Stimulated activated CD4-positive, alpha-beta T cell treated with anti-CD3 and anti-CD28 coated beads, Interleukin-1b, Interleukin-23, amount 100 ng/mL, for 24 hours (primary cell): ENCODE results near the gene TUBB.

Experiments used
- DNase-seq, 4 experiments: peaks; one replicate each; pipeline ENCODE4 v3.0.0-alpha.2; 2020; ENCODE audit warnings: low read depth in 4 of 4, low spot score in 1 of 4

TUBB gene

DNA sequence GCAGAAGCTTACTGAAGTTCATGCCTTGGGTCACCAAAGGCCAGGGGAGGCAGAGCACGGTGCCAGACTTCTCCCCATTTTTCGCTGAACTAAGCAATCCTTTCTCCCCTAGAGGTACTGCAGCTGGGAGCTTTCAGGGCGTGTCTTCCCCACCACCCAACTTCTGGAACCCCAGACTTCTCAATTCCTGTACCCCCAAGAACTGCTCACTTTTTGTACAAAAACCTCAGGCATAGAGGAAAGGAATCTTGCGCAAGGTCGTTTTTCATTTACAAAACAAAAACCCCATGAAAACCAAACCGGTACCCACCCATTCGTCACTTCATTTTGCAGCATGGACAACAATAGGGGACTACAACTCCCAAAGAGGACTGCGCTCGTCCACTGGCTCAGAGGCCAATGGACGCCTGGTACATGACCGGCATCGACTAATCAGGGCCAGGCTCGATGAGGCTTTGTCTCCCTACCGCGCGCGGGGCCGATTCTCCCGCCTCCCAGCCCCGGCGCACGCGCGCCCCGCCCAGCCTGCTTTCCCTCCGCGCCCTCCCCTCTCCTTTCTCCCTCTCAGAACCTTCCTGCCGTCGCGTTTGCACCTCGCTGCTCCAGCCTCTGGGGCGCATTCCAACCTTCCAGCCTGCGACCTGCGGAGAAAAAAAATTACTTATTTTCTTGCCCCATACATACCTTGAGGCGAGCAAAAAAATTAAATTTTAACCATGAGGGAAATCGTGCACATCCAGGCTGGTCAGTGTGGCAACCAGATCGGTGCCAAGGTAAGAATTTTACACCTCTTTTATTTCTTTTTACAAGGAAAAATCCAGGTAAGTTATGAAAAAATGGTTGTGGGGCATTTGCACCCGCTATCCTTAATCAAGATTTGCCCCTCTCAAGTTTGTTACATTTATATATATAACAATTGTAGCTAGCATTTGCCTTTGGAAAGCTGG is at the start of gene TUBB:
TSS of gene TUBB (plus strand) at position 562 of the 947 bp plus-strand sequence. CDS start at position 717, 155 bp downstream.
- DNase-seq, result peak; percentile 83 to 92 (median 88)

DNA sequence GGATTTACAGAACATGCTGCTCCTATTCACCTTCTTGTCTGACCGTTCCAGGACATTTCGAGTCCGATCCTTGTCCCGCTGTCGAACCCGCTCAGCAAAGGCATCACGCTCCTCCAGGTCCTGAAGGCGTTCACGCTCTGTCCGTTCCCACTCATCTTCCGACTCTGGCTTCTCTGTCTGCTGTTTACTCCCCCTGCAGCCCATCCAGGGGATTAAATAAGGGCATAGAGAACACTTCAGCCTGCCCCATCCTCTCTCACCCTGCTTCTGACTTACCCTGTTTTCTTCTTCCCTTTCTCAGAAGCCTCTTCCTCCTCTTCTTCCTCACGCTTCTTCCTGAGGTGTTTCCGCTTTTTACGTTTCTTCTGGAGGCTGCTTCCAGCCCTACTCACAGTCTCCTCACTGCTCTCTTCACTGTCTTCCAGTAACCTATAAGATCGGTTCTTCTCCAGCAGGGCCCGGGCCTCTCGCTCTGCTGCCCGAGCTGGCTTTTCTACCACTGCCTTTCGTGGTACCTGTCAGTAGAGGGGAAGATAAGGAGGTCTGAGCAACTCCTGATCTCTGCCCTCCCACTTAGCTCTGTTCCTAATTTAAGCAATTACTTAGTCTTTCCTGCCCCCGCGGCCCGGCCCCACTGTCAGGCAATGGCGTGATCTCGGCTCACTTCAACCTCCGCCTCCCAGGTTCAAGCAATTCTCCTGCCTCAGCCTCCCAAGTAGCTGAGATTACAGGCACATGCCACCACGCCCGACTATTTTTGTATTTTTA is 49.2 kb upstream of the TUBB start:
- DNase-seq, result no peak

DNA sequence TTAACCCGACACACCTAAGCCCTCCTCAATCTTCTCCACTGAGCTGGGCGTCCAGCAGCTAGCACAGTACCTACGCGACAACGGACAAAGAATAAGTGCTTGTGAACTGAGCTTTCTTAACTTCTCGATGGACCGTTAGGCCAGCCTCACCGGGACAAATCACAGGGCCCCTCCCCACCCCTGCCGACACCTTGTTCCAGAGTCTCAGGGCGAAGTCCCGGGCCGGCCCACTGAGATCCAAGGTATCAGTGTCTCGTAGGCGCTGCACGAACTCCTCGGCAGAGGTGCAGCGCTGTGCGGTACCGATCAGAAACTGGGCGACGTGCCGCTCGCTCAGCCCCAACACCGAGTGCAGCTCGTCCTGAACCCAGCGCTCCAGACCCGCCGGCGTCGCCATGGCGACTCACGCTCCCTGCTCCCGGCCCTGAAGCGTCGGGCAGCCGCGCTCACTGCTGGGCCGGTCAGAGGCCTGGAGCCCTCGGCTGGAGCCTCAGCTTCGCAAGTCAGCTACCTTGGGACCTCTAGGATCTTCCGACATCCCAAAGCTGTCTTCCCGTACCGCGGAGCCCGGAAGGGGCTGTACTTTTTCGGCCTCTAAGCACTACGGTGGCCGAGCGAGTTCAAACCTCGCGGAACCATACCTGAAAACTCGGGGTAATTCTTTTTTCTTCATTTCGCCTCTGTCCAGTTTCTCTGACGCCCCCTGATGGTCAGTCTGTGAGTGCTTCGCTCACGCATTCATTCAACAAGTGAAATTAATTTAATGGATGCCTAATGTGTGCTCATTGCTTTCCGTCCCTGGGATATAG is 47.5 kb upstream of the TUBB start, which contains the start of gene DHX16:
TSS of gene DHX16 (minus strand) at position 562 of the 809 bp plus-strand sequence. CDS start at position 397, 165 bp downstream.
- peak; percentile 73 to 88 (median 81) for DNase-seq

DNA sequence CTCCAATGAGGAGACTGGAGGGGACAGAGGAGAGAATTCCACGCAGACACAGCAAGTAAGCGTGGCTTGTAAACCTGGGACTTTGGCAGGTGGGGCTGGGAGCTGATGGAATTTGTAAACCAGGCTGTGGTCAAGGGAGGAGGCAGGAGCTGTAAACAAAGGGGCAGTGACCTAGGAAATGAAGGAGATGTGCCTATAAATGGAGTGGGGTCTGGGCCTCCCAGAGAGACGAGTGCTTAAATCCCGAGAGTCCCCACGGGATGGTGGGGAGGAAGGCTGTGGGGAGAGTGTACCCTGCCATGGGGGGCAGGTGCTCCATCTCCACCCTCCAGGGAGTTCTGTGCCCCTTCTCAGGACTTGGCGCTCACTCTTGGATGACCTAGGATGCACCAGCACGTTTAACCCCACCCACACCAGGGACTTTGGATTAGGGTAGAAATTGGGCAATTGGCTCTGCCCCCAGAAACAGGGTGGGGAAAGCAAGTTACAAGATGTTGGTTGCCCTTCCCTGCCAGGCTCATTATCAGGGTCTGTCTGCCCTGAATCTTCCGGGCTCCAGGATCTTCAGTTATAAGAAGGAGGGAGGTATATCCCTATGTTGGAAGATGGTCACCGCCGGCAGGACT is 43.4 kb upstream of the TUBB start:
- DNase-seq, result no peak

DNA sequence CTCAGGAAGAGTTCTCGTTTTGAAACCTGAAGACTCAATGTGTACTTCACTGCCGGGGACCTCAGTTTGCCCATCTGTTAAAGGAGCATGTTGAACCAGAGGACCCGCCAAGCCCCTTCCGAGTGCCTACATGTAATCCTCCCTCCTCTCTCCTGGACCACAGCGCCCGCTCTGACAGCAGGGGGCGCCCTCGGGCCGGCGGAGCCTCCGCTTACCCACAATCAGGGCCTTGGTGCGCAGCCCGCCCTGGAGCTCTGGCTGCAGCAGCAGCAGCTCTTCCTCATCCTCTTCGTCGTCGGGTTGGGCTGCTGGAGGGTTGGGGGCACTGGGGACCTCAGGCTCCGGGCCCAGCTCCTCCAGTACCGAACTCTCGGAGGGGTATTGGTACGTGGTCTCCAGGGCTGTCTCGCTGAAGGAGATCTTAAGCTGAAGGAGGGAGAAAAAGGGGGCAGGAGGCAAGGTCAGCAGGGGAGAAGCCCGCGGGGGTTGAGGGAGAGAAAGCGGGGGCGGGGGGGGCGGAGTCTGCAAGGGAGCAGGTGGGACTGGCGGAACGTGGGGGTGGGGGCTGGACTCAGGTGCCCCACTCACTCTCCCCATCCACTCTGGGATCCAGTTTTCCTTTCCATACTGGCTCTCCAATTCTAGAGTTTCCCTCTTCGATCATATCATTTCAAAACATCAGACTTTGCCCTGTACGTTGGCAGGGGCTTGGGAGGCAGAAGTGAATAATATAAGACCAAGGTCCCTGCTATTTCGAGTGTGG is 41.0 kb upstream of the TUBB start:
- DNase-seq, result peak; percentile 82 to 88 (median 86)

DNA sequence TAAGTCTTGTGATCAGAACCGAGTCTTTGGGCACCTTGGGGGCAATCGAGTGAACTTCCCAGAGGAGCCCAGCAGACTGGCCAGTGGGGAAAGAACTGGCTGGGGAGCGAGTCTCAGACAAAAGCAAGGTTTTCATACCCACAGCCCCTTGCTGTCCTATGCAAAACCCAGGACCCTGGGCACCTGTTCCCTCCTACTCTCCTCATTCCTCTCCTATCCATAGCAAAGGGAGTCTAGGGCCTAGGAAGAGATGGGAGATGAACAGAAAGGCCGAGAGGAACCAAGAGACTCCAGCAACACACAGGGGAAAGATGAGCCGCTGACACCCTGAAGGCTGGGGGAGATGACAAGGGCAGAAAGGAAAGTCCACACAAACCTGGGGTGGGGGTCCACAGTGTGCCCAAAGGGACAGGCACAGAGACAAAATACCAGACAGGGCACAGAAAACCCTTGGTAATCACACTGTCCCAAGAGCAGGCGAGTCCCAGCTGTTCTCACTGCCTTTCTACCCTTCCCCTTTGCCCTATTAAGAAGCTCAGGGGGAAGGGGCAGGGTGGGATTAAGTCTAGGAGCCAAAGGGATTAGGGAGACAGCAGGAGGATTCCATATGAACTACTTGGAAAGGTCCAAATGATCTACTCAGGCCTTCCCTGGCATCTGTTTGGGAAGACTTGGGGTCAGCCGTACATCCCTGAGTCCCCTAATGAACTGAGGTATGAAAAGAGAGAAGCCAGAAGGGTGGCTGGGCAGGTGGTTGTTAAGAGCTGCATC is 40.2 kb upstream of the TUBB start:
- DNase-seq, result no peak

DNA sequence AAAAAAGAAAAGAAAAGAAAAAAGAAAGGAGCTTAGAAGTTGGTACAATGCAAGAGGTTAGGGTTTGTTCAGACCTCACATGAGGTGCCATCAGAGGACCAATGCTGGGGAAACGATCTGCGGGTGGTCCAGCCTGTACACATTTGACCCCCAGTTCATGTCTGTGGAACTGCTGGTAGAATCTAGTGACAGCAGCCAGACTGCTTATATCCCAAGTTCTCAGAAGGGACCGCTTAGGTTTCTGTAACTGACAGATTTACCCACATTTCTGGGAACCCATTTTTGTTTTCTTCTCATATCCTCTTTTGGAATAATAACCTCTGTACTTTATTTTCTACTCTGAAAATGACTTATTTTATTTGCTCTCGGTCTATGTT is 38.4 kb upstream of the TUBB start:
- DNase-seq, result no peak

DNA sequence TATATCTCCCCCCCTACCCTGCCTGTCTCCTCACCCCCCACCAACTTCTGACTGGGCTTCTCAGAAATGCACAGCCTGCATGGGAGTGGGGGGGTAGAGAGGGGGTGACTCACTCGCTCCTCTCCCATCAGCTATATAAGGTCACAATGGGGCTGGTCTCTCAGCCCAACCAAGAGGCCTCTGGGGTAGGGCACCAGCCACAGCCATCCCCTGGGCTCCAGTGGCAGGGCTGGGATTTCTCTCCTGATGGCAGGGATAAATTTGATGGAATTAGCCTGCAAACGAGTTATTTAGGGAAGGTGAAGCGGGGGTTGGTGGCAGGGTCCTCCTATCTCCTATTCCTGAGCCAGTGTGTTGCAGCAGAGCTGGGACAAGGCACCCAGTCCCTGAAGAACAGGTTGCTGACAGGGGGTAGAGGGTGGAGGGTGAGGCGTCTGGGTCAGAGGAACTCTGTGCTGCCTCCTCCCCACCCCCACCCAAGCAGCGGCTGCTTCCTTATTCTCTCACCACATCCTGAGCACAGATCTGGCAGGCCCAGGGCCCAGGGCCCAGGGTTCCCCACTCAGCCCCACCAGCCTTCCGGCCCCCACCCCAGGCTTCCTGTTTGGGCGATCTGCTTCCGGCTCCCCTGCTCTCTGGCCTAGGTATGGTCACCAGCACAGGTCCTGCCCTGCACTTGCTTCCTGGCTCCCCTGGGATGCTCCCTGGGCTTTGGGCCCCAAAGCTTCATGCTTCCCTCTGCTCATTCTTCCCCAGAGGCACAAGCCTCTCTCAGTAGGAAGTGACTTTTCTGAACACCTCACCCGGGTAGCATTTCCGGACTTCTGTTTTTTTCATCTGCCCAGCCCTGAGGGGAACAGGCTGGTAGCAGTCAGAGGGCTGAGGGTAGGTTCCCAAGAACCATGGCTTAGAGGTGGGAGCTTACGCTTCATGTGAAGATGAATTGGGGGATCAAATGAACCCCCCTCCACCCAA is 37.7 kb upstream of the TUBB start:
- peak in 3 of 4 experiments; percentile 63 to 81 (median 70) for DNase-seq

DNA sequence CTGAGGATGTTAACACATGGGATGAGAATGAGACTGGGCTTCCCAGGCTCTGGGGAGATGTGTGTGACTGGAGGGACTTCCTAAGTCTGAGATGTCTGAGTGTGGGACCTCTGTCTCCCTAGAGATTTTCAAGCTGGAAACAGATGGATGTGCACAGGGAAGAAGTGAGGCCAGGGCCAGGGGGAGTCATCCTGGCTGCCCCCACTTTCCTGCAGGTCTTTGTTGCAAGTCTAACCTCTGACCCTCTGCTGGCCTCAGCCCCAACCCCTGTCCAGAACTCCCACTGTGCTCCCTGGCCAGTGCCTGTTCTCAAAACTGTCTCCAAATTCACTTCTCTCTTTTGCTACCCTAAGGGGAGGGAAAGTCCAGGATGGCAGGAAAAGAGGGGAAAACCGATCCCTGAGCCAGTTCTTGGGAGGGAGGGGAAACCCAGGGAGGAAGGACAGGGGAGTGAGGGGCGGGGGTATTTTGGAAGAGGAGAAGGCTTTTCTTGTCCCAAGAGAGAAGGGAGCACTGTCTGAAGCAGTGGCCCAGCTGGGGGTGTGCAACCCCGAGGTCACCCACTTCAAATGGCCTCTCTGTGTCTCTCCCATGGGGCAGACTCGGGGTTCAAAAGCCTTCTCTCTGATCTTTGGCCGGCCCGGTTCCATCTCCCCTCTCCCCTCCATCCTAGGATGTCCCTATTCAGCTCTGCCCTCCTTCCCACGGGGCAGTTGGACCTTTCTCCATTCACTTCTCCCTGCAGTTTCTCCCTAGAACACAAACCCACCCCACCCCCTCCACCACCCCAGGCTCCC is 36.8 kb upstream of the TUBB start:
- no peak for DNase-seq

DNA sequence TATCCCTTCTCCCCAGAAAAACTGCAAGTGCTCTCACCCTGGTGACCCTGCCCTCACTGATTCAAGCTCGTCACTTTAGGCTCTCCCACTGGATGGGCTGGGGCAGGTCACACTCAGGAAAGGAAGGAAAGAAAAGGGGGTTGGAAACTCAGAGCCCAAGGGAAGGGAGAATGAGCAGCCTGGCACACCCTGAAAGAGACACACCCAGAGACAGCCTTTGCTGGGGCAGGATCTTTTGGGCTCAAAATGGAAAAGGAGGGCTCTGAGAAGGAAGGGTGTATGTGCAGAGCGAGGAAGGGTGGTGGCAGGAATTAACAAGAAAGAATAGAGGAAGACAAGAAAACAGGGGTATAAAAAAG is 36.2 kb upstream of the TUBB start:
- DNase-seq, result no peak

DNA sequence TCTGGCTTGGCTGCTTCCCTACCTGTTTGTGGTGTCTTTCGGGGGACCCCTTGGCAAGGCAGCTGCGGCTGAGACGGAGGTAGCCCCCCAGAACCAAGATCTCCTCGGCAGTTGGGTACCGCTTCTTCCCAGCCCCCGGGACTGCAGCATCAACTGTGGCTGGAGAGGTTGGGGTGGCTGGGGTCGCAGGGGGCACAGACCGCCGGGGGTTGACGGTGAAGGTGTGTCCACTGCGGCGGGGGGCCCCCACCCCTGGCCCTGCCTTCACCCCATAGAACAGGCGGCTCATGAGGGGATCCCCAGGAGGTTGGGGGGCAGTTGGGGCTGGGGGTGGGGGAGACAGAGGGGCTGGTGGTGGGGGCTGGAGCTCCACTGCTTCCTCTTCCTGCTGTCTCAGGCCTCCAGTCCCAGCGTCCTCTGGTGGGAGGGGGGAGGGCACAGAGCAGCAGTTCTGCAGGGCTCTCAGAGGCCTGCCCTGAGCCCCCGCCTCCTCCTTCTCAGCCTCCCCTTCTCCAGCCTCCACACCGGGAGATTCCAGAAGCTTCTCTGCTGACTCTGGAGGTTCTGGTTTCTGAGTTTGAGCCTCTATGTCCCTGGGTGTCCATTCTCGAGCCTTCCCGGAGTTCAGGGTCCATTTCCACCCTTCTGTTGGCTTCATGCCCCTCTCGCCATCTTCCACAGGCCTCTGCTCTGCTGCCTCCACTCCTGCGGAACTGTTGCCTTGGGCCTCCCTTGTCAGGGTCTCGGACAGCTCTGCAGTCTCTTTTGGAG is 35.6 kb upstream of the TUBB start:
- no peak for DNase-seq

DNA sequence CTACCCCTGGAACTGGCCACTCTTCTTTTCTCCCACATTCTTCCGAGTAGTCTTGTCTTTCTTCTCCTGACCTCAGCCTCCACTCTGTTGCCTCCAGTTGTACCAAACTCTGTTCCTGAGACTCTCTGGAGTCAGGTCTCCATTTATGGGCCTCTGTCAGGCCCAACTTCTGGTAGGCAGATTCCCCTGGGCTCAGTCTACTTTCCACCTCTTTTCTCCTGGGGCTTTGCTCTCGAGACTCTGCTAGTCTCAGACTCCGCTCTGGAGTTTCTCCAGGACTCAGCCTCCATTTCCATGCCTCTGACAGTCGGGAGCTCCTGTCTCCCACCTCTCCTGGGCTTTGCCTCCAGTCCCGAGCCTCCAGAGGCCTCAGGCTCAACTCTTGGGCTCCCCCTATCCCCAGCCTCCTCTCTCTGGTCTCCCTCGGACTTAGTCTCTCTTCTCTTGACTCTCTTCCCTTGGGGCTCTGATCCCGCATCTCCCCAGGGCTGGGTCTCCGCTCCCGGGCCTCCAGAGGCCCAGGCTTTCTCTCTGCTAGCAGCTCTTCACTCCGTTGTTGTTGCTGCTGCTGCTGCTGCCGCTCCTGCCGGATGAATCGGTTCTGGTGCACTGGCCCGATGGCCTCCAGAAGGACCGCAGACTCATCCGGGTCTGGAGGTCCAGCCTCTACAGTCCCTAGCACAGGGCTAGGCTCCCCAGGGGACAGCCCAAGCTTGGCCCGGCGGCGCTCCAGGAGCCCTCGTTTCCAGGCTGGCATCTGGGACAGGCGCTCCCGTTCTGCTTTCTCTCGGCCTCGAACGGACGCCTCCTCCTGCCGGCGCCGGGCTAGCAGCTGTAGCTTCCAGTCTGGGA is 34.8 kb upstream of the TUBB start:
- DNase-seq, result no peak

DNA sequence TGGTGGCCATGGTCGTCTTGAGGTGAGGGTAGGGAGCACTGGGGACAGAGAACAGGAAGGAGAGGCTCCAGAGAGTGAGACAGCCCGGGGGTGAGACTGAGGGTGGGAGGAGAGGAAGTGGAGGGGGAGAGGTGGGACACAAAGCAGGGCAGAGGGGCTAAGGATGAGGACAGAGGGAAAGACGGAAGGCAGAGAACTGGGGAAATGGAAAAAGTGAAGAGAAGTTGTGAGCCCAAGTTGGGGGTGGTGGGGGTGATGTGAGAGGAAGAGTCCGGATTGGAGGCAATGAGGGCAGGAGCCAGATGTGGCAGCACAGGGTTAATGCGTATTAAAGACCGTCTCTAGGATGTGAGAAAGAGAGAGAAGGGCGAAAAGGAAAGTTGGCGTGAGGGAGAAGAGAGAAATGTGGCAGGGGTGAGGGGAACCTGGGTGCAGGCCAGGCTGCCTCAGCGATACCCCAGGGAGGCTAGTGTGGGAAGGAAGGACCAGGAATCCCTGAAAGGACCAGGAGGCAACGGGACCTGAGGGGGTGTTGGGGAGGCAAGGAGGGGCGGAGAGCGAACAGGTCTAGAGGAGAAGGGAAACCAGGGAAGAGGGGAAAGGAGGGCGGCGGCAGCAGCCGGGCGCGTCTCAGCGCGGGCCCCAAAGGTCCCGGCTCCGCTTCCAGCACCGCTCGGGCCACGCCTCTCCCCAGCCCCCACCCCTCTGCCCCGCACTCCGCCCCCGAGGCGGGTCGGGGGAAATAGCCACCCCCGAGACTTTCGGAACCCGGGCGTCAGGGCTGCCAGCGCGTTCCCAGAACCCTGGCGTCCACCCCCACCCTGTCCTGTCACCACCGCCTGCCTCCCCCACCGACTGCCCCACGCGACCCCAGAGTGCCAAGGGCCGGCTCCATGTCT is 33.9 kb upstream of the TUBB start, which contains the start of gene PPP1R18:
TSS of gene PPP1R18 (minus strand) at position 637 of the 899 bp plus-strand sequence. CDS start at position 10, 627 bp downstream.
- peak; percentile 59 to 88 (median 70) for DNase-seq

DNA sequence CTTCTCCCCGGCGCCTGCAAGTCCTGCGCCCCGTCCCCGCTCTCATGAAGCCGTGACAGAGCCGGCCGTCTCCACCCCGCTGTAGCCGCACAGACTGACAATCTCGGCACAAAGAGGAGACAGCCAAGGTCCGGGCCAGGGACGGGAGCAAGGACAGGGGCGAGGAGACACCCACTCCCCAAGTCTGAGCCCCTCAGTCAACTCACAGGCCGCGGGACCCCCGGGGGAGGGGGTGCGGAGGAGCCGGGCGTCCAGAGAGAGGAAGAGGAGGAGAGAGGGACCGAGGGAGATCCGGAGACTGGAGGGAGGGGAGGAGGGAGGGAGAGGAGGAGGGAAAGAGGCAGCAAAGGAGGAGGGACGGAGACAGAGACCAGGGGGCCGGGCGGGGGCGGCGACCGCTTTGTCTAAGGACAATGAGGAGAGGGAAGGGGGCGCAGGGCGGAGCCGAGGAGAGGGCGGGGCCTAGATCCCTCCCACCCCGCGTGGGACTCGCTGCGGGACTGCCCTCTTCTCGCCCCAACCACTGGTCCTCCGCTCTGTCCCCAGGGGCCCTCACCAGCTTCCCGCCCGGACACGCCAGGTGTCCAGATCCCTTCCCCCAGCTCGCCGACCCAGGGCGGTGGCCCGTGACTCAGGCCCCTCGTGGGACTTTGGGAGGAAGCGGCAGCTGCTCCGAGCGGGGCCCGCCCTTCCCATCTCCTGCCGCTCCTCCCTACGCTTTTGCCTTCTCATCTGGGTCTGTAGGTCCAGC is 33.1 kb upstream of the TUBB start:
- peak in 3 of 4 experiments; percentile 54 to 91 (median 73) for DNase-seq
